ENCODE results near the gene WNT7A.

DNA sequence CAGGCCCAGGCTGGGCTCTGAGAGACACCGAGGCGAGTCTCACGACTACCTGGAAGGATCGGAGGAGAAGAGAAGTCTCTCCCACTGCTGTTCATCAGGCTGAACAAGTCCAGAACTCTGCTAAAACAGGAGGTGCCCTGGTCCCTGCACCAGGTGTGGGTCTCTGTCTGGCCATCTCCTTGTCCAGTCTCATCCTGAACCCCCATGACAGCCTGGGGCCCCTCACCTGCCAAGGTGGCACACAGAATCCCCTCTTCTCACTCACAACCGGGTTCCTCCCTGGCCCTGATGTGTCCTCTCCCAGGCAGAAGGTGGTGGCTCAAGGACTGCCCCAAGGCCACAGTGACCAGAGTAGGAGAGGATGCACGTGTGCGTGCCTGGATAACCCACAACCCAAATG, 34.1 kb downstream of the WNT7A start:
- TF ChIP-seq, protein P1, sequence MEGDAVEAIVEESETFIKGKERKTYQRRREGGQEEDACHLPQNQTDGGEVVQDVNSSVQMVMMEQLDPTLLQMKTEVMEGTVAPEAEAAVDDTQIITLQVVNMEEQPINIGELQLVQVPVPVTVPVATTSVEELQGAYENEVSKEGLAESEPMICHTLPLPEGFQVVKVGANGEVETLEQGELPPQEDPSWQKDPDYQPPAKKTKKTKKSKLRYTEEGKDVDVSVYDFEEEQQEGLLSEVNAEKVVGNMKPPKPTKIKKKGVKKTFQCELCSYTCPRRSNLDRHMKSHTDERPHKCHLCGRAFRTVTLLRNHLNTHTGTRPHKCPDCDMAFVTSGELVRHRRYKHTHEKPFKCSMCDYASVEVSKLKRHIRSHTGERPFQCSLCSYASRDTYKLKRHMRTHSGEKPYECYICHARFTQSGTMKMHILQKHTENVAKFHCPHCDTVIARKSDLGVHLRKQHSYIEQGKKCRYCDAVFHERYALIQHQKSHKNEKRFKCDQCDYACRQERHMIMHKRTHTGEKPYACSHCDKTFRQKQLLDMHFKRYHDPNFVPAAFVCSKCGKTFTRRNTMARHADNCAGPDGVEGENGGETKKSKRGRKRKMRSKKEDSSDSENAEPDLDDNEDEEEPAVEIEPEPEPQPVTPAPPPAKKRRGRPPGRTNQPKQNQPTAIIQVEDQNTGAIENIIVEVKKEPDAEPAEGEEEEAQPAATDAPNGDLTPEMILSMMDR (IDR thresholded peaks at IDR 0.05): no peak
- TF ChIP-seq GATA2 (CRISPR knock-in tag; IDR thresholded peaks at IDR 0.05) (no peak), TCF12 (IDR thresholded peaks at IDR 0.05) (no peak), RCOR1 (IDR thresholded peaks at IDR 0.05; ENCODE audit: low read length) (no peak), POLR2AphosphoS5 (IDR thresholded peaks at IDR 0.05; ENCODE audit: low read depth, low read length) (no peak), JUND (IDR thresholded peaks at IDR 0.05) (no peak), NFIC (IDR thresholded peaks at IDR 0.05; ENCODE audit: borderline replicate concordance) (no peak), RAD21 (IDR thresholded peaks at IDR 0.05; ENCODE audit: low read length) (no peak), EP300 (IDR thresholded peaks at IDR 0.05; ENCODE audit: borderline replicate concordance in 1 of 2, low read depth in 1 of 2, low read length in 1 of 2) (no peak)

Data from SK-N-SH (cell line).